OCI-LY1 (cell line): ENCODE data around the gene LEF1.

ENCODE experiments used
- H2AFZ ChIP-seq: fragments of 200-600 bp; sonication (generic), shearing (Covaris generic); 2 replicates; pipeline ENCODE4 v1.6.0; 2014; ENCODE audit warnings: antibody characterized with exemption, mild to moderate bottlenecking, low read length
- H3F3A ChIP-seq: fragments of 200-600 bp; sonication (generic), shearing (Covaris generic); 2 replicates; pipeline ENCODE4 v1.6.0; 2014; ENCODE audit warnings: mild to moderate bottlenecking, antibody characterized with exemption, low read length, moderate library complexity; ENCODE audit not compliant: insufficient read depth
- H3K27ac ChIP-seq: fragments of 200-600 bp; sonication (generic); 2 replicates; pipeline ENCODE4 v1.5.1; 2014; ENCODE audit warnings: low read length, mixed run types, mild to moderate bottlenecking, low read depth; ENCODE audit not compliant: poor library complexity, severe bottlenecking
- H3K27me3 ChIP-seq: fragments of 200-600 bp; sonication (generic); 2 replicates; pipeline ENCODE4 v1.6.0; 2014; ENCODE audit warnings: antibody characterized with exemption, mild to moderate bottlenecking, low read length, moderate library complexity; ENCODE audit not compliant: insufficient read depth
- H3K36me3 ChIP-seq: fragments of 200-600 bp; sonication (generic); 2 replicates; pipeline ENCODE4 v1.6.1; 2014; ENCODE audit warnings: mild to moderate bottlenecking, antibody characterized with exemption, low read length, moderate library complexity, mixed read lengths; ENCODE audit not compliant: insufficient read depth
- H3K4me1 ChIP-seq: fragments of 200-600 bp; sonication (generic); 2 replicates; pipeline ENCODE4 v1.5.1; 2014; ENCODE audit warnings: mild to moderate bottlenecking, low read length, moderate library complexity; ENCODE audit not compliant: insufficient read depth, severe bottlenecking
- H3K4me2 ChIP-seq: fragments of 200-600 bp; sonication (generic), shearing (Covaris generic); 2 replicates; pipeline ENCODE4 v1.6.1; 2014; ENCODE audit warnings: low read length
- H3K4me3 ChIP-seq: fragments of 200-600 bp; sonication (generic); 2 replicates; pipeline ENCODE4 v1.5.1; 2014; ENCODE audit warnings: low read length, low read depth, mild to moderate bottlenecking, mixed read lengths; ENCODE audit not compliant: poor library complexity, severe bottlenecking
- H3K79me2 ChIP-seq: fragments of 200-600 bp; shearing (Covaris generic); 2 replicates; pipeline ENCODE4 v1.6.1; 2016; ENCODE audit warnings: mixed run types, low read length, mixed read lengths; ENCODE audit not compliant: insufficient read depth
- H3K9ac ChIP-seq: fragments of 200-600 bp; sonication (generic), shearing (Covaris generic); 2 replicates; pipeline ENCODE4 v1.6.1; 2014; ENCODE audit warnings: mild to moderate bottlenecking, low read length, mixed read lengths
- H3K9me2 ChIP-seq: fragments of 200-600 bp; sonication (generic), shearing (Covaris generic); 2 replicates; pipeline ENCODE4 v1.6.1; 2014; ENCODE audit warnings: low read depth, mild to moderate bottlenecking, low read length, mixed read lengths
- H3K9me3 ChIP-seq: fragments of 200-600 bp; shearing (Covaris generic); 2 replicates; pipeline ENCODE4 v1.6.1; 2014; ENCODE audit warnings: low read length, mixed read lengths
- H4K20me1 ChIP-seq: fragments of 200-600 bp; sonication (generic), shearing (Covaris generic); 2 replicates; pipeline ENCODE4 v1.6.0; 2016; ENCODE audit warnings: mild to moderate bottlenecking, low read length; ENCODE audit not compliant: insufficient read depth
- EZH2 ChIP-seq: fragments of 200-600 bp; sonication (generic), shearing (Covaris generic); IDR thresholded peaks from 2 replicates; pipeline ENCODE4 v1.8.0; 2017; ENCODE audit warnings: borderline replicate concordance, mixed run types, mild to moderate bottlenecking, antibody characterized with exemption, low read length, moderate library complexity, mixed read lengths
- TF ChIP-seq, protein P1 (sequence below): fragments of 200-600 bp; sonication (generic), shearing (Covaris generic); IDR thresholded peaks from 2 replicates; pipeline ENCODE4 v1.5.1; 2017; ENCODE audit warnings: mild to moderate bottlenecking, antibody characterized with exemption, low read length, moderate library complexity, mixed read lengths

Gene LEF1

GRCh38 chr4:108100827-108101226 is 67.9 kb downstream of the LEF1 start:
- Histone ChIP-seq H3K27me3 (no peaks in the 10 kb centered on the region), H3K9ac (no peak overlapping the region), H3F3A (no peaks in the 10 kb centered on the region; the same call in 1 of the 2 replicates), H3K4me1 (peaks cover 29% of the 10 kb centered on the region), H3K79me2 (peaks cover 84% of the 10 kb centered on the region), H3K36me3 (peaks cover 81% of the 10 kb centered on the region), H3K9me3 (no peaks in the 10 kb centered on the region), H3K9me2 (no peaks in the 10 kb centered on the region), H2AFZ (no peak overlapping the region), H3K4me3 (no peak overlapping the region), H4K20me1 (no peaks in the 10 kb centered on the region), H3K27ac (no peak overlapping the region), H3K4me2 (no peak overlapping the region)
- TF ChIP-seq EZH2: no peak
- TF ChIP-seq, protein P1, sequence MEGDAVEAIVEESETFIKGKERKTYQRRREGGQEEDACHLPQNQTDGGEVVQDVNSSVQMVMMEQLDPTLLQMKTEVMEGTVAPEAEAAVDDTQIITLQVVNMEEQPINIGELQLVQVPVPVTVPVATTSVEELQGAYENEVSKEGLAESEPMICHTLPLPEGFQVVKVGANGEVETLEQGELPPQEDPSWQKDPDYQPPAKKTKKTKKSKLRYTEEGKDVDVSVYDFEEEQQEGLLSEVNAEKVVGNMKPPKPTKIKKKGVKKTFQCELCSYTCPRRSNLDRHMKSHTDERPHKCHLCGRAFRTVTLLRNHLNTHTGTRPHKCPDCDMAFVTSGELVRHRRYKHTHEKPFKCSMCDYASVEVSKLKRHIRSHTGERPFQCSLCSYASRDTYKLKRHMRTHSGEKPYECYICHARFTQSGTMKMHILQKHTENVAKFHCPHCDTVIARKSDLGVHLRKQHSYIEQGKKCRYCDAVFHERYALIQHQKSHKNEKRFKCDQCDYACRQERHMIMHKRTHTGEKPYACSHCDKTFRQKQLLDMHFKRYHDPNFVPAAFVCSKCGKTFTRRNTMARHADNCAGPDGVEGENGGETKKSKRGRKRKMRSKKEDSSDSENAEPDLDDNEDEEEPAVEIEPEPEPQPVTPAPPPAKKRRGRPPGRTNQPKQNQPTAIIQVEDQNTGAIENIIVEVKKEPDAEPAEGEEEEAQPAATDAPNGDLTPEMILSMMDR: no peak

GRCh38 chr4:108099838-108100237 is 68.9 kb downstream of the LEF1 start:
- H4K20me1 ChIP-seq: no peaks in the 10 kb centered on the region
- no peak overlapping the region for H3K4me2 ChIP-seq

GRCh38 chr4:108097990-108098553 is 70.7 kb downstream of the LEF1 start:
- Histone ChIP-seq H3K4me2 (no peak overlapping the region), H3K4me1 (peaks cover 52% of the 10 kb centered on the region), H3K79me2 (peaks cover 88% of the 10 kb centered on the region), H2AFZ (no peak overlapping the region), H4K20me1 (no peaks in the 10 kb centered on the region), H3K27ac (no peak overlapping the region), H3K4me3 (no peak overlapping the region), H3K36me3 (peaks cover 81% of the 10 kb centered on the region), H3K9me2 (no peaks in the 10 kb centered on the region), H3F3A (no peaks in the 10 kb centered on the region; the same call in 1 of the 2 replicates), H3K27me3 (no peaks in the 10 kb centered on the region), H3K9me3 (no peaks in the 10 kb centered on the region), H3K9ac (no peak overlapping the region)
- TF ChIP-seq EZH2: no peak
- TF ChIP-seq, protein P1: no peak

More at GRCh38 chr4:108099838-108100237, 68.9 kb downstream of the LEF1 start:
- TF ChIP-seq EZH2: no peak
- TF ChIP-seq, protein P1: no peak
- Histone ChIP-seq H3K27ac (no peak overlapping the region), H3K27me3 (no peaks in the 10 kb centered on the region), H3K4me1 (peaks cover 38% of the 10 kb centered on the region), H3K9me3 (no peaks in the 10 kb centered on the region), H3F3A (no peaks in the 10 kb centered on the region; the same call in 1 of the 2 replicates), H3K9me2 (no peaks in the 10 kb centered on the region), H3K4me3 (no peak overlapping the region), H3K36me3 (peaks cover 82% of the 10 kb centered on the region), H3K9ac (no peak overlapping the region), H2AFZ (no peak overlapping the region), H3K79me2 (peaks cover 86% of the 10 kb centered on the region)
